Prostate gland (tissue), 2 donors: ENCODE data around the gene NOL9. TPM values are rescaled to one million over a fixed set of nuclear protein-coding genes. Genes with fewer than 3 reads are reported as not detected.

Experiments
- DNase-seq: peaks from one replicate; pipeline ENCODE4 v3.0.0-alpha.2; 2019; ENCODE audit warnings: low spot score
- H3K27ac ChIP-seq, 2 donors: fragments of 200-600 bp; sonication (generic); 2 replicates each; pipeline ENCODE4 v1.5.1; 2017 to 2019
- H3K27me3 ChIP-seq: fragments of 200-600 bp; sonication (generic); replicated peaks from 2 replicates; pipeline ENCODE4 v1.5.1; 2019; ENCODE audit not compliant: insufficient read depth
- H3K36me3 ChIP-seq, 2 donors: fragments of 200-600 bp; sonication (generic); 1 replicate in 1 of 2; 2 replicates in 1 of 2; pipeline versions ENCODE4 v1.5.1 to v1.8.1; 2017 to 2019
- H3K4me1 ChIP-seq: fragments of 200-600 bp; sonication (generic); replicated peaks from 2 replicates; pipeline ENCODE4 v1.5.1; 2019
- H3K4me3 ChIP-seq, 2 donors: fragments of 200-600 bp; sonication (generic); 2 replicates each; pipeline ENCODE4 v1.5.1; 2017 to 2019
- H3K9me3 ChIP-seq: fragments of 200-600 bp; sonication (generic); 2 replicates; pipeline ENCODE4 v1.5.1; 2017
- POLR2A ChIP-seq: fragments of 450-650 bp; IDR thresholded peaks from one replicate; pipeline ENCODE4 v1.6.1; 2016; ENCODE audit warnings: antibody characterized with exemption, mild to moderate bottlenecking
- POLR2AphosphoS5 ChIP-seq: sonication (generic); formaldehyde crosslinking; IDR thresholded peaks from one replicate; pipeline ENCODE4 v1.6.1; 2017; ENCODE audit warnings: antibody characterized with exemption
- WGBS: methylation state at CpG from one replicate; pipeline ENCODE4 v1.1.5; 2018; 5-methylcytosine and 5-hydroxymethylcytosine counted together
- intact Hi-C: fragments of 100-400 bp; cut with DNase I; formaldehyde crosslinking; loops from one replicate; pipeline ENCODE4 v1.14.2; 2022
- total RNA-seq, 2 donors: library from RNA; depleted of rRNA; stranded (reverse); fragments of >200 nt; gene quantifications; one replicate each; pipeline ENCODE4 v1.1.0, GENCODE V29; 2016
- TF ChIP-seq, protein P1 (sequence below), 4 experiments: fragments of 200-600 bp in 2 of 4; fragments of 450-650 bp in 2 of 4; sonication (generic) in 2 of 4; IDR thresholded peaks; 1 replicate in 3 of 4; 2 replicates in 1 of 4; pipeline ENCODE4 v1.5.1; 2016 to 2019; ENCODE audit warnings: antibody characterized with exemption in 4 of 4, mild to moderate bottlenecking in 2 of 4, moderate library complexity in 2 of 4

The NOL9 gene
- total RNA-seq, 2 donors from 2014 or later: 15.7 to 20.9 TPM

DNA sequence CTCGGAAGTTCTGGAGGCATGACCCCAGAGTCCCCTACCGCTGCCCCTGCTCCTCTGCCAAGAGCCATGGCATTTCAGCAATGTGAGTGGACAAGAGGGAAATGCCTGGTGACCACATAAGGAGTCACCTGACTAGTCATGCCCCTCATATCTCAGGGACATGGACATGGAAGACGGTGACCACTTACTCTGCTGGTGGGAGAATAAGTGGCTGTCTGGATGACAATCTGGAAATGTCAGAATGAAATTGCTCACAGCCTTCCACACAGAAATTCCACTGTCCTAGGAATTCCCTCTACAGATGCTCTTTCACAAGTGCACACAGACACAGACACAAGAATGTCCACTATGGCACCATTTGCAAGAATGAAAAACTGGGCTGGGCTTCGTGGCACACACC, 38.5 kb downstream of the NOL9 start:
- no peaks in the 10 kb centered on the region for H3K27me3 ChIP-seq
- 93% methylated on average over 4 of the region's 4 CpGs for WGBS

DNA sequence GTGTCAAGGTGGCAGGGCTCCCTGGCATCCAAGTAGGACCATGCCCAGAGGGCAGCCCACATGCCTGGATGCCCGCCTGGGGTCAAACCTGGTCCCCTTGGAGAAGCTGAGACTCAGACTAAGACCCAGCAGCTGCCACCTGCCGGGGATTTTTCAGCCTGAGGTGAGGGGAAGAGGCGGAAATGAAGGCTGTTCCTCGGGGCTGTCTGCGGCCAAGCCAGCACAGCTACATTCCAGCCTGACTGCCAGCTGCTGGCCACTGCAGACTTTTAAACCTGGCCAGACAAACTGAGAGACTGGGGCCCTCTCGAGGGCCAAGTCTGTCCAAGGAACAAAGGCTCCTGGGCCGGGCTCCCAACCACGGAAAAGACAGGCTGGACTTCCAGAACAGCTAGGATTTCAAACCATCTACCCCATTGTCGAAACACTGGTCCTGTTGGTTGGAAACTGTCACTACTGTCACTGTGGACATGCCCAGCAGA, 41.0 kb downstream of the NOL9 start:
- TF ChIP-seq, protein P1, sequence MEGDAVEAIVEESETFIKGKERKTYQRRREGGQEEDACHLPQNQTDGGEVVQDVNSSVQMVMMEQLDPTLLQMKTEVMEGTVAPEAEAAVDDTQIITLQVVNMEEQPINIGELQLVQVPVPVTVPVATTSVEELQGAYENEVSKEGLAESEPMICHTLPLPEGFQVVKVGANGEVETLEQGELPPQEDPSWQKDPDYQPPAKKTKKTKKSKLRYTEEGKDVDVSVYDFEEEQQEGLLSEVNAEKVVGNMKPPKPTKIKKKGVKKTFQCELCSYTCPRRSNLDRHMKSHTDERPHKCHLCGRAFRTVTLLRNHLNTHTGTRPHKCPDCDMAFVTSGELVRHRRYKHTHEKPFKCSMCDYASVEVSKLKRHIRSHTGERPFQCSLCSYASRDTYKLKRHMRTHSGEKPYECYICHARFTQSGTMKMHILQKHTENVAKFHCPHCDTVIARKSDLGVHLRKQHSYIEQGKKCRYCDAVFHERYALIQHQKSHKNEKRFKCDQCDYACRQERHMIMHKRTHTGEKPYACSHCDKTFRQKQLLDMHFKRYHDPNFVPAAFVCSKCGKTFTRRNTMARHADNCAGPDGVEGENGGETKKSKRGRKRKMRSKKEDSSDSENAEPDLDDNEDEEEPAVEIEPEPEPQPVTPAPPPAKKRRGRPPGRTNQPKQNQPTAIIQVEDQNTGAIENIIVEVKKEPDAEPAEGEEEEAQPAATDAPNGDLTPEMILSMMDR (IDR thresholded peaks at IDR 0.05): peak in 2 of 4 experiments; percentile 20 to 31
- TF ChIP-seq POLR2A (no peak), POLR2AphosphoS5 (peak; percentile 19)
- Histone ChIP-seq H3K4me1 (no peaks in the 10 kb centered on the region), H3K27me3 (no peaks in the 10 kb centered on the region), H3K36me3 (no peaks in the 10 kb centered on the region), H3K4me3 (no peak overlapping the region), H3K27ac (no peak overlapping the region), H3K9me3 (no peaks in the 10 kb centered on the region)
- intact Hi-C loops: no loop called here
- DNase-seq: no peak
- WGBS: 34% methylated on average over 9 of the region's 9 CpGs

More for the DNA sequence above, 38.5 kb downstream of the NOL9 start:
- Histone ChIP-seq H3K36me3 (no peaks in the 10 kb centered on the region), H3K27ac (no peak overlapping the region), H3K4me1 (no peaks in the 10 kb centered on the region), H3K4me3 (no peak overlapping the region), H3K9me3 (no peaks in the 10 kb centered on the region)
- TF ChIP-seq POLR2AphosphoS5: no peak
- TF ChIP-seq POLR2A: no peak
- TF ChIP-seq, protein P1 (IDR thresholded peaks at IDR 0.05): no peak
- DNase-seq: no peak
- intact Hi-C loops: no loop called here

DNA sequence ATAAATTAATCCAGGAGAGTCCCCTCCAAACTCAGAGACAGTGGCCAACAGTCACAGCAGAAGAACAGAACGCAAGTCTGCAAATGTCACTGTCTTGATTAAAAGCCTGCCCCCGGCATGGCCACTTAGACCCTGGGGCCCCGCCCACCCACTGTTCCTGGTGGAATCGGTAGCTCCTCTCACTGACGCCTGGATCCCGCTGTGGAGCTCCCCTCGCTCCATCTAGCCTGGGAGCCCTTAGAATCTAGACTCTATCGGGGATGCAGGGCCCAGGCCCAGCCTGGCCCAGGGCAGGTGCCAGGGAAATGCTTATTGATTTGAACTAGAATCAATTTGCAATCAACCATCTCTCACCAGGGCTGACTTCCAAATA, 41.4 kb downstream of the NOL9 start:
- TF ChIP-seq POLR2AphosphoS5 (no peak), POLR2A (no peak)
- DNase-seq: no peak
- Histone ChIP-seq H3K27ac (no peak overlapping the region), H3K4me3 (no peak overlapping the region), H3K36me3 (no peaks in the 10 kb centered on the region), H3K4me1 (no peaks in the 10 kb centered on the region), H3K9me3 (no peaks in the 10 kb centered on the region), H3K27me3 (no peaks in the 10 kb centered on the region)
- 73% methylated on average over 8 of the region's 8 CpGs for WGBS
- intact Hi-C loops: no loop called here

DNA sequence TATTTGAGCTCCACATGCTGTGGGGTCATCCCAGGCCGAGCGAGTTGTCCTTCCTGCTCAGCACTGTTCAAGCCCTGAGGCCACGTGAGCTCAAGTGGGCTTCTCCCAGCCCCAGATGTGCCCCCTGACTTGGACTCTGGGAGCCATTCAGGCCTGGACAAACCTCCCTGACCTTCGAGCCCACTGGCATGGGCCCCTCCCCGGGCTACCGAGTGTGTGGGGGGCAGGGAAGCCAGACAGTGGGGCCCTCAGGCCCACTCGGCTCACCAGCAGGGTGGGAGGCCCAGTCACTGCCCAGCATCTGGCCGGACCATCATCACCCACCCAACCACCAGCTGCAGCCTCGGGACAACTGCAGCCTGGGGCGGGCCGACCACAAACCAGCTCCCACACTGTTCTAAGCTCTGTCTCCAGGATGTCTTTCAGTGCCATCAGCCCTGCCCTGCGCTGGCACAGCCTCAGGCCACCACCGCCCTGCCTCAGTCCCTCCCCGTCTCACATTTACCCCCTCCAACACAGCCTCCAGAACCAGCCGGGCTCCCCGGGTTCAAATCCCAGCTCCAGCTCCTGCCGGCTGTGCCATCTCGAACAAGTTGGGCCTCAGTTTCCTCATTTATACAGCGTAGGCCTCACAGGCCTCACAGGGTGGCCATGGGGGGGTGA, 41.9 kb downstream of the NOL9 start:
- H3K4me3 ChIP-seq: no peak overlapping the region
- TF ChIP-seq POLR2AphosphoS5 (no peak), POLR2A (no peak)
- TF ChIP-seq, protein P1 (IDR thresholded peaks at IDR 0.05): no peak
- H3K36me3 ChIP-seq: no peaks in the 10 kb centered on the region
- no peaks in the 10 kb centered on the region for H3K4me1 ChIP-seq
- H3K27ac ChIP-seq: no peak overlapping the region
- H3K27me3 ChIP-seq: no peaks in the 10 kb centered on the region
- no peak for DNase-seq
- intact Hi-C loops: no loop called here
- 88% methylated on average over 19 of the region's 19 CpGs for WGBS
- H3K9me3 ChIP-seq: no peaks in the 10 kb centered on the region

DNA sequence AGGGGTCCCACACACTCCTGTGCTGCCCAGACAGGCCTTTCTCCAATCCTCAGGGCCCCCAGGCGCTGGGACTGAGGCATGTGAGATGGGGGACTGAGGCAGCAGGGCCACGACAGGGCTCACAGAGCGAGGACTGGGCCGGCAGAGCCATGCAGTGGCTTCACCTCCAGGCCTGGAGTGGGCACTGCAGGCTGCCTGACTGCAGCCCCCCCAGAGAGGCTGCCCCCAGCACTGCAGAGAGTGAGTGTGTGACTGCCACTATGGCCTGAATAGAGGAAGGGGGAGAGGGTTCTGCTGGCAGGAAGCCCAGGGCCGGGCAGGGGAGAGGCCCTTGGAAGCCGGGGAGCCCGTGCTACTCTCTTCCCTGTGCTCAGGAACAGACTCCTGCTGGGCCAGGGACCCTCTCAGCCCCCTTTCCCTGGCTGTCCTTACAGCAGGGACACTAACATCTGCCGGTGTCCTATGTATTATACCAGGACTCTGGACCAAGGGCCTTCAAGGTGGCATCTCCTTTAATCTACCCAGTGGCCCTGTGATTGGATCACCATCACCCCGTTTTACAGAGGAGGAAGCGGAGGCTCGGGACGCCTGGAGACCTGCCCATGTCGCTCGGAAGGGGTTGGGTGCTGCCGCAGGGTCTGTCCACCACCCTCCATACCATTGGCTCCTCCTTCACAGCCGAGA, 42.6 kb downstream of the NOL9 start:
- no peak for DNase-seq
- Histone ChIP-seq H3K27ac (no peak overlapping the region), H3K4me1 (no peaks in the 10 kb centered on the region), H3K36me3 (no peaks in the 10 kb centered on the region), H3K4me3 (no peak overlapping the region), H3K27me3 (no peaks in the 10 kb centered on the region), H3K9me3 (no peaks in the 10 kb centered on the region)
- intact Hi-C loops: no loop called here
- TF ChIP-seq, protein P1 (IDR thresholded peaks at IDR 0.05): no peak
- TF ChIP-seq POLR2A: no peak
- no peak for TF ChIP-seq POLR2AphosphoS5
- WGBS: 89% methylated on average over 14 of the region's 16 CpGs
